Right cardiac atrium (tissue), 5 donors: Measurements from ENCODE around the gene PRPSAP1. TPM values are rescaled to one million over a fixed set of nuclear protein-coding genes. Genes with fewer than 3 reads are reported as not detected.

ENCODE experiments used
- ATAC-seq, 2 donors: fragments of 200-7000 bp; cut with Tn5 transposase; one replicate each; pipeline versions ENCODE4 v1.8.0 to v1.9.1; 2020; ENCODE audit warnings: moderate library complexity in 2 of 2, mild to moderate bottlenecking in 1 of 2
- DNase-seq, 3 donors: peaks; one replicate each; pipeline ENCODE4 v3.0.0-alpha.2; 2020
- H3K27ac ChIP-seq: one replicate; pipeline ENCODE4 v1.5.1; 2013; ENCODE audit warnings: mild to moderate bottlenecking, low read length, control low read depth, moderate library complexity
- H3K27me3 ChIP-seq: one replicate; pipeline ENCODE4 v1.6.1; 2013; ENCODE audit not compliant: control insufficient read depth, insufficient read depth
- H3K4me1 ChIP-seq: one replicate; pipeline ENCODE4 v1.6.1; 2013; ENCODE audit warnings: low read length; ENCODE audit not compliant: control insufficient read depth, insufficient read depth
- H3K4me3 ChIP-seq: one replicate; pipeline ENCODE4 v1.5.1; 2013; ENCODE audit warnings: low read length, control low read depth
- H3K9me3 ChIP-seq: one replicate; pipeline ENCODE4 v1.6.1; 2013; ENCODE audit warnings: low read length; ENCODE audit not compliant: control insufficient read depth
- WGBS: extraction: QIAGEN DNeasy Blood & Tissue Kit; methylation state at CpG from one replicate; pipeline ENCODE4 v1.1.7; 2013; 5-methylcytosine and 5-hydroxymethylcytosine counted together
- intact Hi-C, 4 donors: fragments of 100-400 bp; cut with DNase I; formaldehyde crosslinking; loops; one replicate each; pipeline versions ENCODE4 v1.11.0 to v1.14.0; 2022 to 2023
- polyA plus RNA-seq: library from polyadenylated mRNA; stranded (reverse); fragments of 200-250 nt; gene quantifications from one replicate; pipeline ENCODE4 v1.2.3, GENCODE V29; 2013
- total RNA-seq, 4 donors: library from RNA; stranded (reverse); fragmentation: NEBNext Ultra II Directional; extraction: Animal tissue kit (Norgen Biotek cat#: 25700); gene quantifications; one replicate each; pipeline ENCODE4 v1.2.1, GENCODE V29; 2021
- donor health status: healthy with polysubstance abuse.
- donor health status: DM: no; HTN: yes; CAD: no.
- donor health status: DM: no; HTN: no; CAD: no.
- donor health status: DM: no; HTN: yes; CAD: no; lungs with severe emphysema.
- donor health status: DM: yes; HTN: yes; CAD: no.

Gene PRPSAP1
- total and polyA plus RNA-seq, 5 donors, result 31.9 to 45.3 (median 37.4) TPM

DNA sequence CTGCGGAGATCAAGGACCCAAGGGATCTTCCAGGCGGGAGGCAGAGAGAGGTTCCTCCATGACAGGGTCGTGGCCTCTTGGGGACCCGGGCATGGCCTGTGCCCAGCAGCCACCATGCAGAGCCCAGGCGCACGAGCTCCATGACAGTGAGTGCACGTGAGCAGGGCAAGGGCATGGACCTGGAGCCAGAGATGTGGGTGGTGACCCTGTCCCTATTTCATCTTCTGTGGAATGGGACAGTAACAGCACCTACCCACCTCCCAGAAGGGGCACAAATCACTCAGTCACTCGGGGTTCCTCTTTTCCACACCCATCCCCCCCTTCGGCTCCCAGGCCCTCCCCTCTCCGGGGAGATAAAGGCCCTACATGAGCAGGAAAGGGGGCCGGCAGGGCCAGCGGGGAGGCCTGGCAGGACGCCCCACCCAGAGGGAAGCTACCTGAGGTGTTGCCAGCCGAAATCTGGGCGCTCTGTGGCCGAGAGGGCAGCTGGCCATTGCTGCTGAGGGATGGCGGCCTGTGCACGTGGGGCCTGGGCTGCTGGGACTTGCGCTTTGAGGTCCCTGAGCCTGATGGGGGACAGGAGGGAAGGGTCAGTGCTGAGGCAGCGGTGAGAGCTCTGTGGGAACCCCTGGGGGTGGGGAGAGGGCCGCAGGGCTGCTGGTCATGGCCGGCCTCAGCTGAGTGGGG lies 78.2 kb downstream of the PRPSAP1 start:
- DNase-seq, result peak in 2 of 3 donors; percentile 48 to 65
- Histone ChIP-seq H3K9me3 (no peaks in the 10 kb centered on the region), H3K27me3 (no peaks in the 10 kb centered on the region), H3K27ac (no peak overlapping the region), H3K4me3 (no peak overlapping the region), H3K4me1 (peaks cover 11% of the 10 kb centered on the region)
- no peak for ATAC-seq
- 85% methylated on average over 22 of the region's 22 CpGs for WGBS
- intact Hi-C loops, result loop anchor here in 2 of 4 donors (5.0 kb wide), 1 partner anchor 153 kb away; no protein-coding TSS in a partner anchor

DNA sequence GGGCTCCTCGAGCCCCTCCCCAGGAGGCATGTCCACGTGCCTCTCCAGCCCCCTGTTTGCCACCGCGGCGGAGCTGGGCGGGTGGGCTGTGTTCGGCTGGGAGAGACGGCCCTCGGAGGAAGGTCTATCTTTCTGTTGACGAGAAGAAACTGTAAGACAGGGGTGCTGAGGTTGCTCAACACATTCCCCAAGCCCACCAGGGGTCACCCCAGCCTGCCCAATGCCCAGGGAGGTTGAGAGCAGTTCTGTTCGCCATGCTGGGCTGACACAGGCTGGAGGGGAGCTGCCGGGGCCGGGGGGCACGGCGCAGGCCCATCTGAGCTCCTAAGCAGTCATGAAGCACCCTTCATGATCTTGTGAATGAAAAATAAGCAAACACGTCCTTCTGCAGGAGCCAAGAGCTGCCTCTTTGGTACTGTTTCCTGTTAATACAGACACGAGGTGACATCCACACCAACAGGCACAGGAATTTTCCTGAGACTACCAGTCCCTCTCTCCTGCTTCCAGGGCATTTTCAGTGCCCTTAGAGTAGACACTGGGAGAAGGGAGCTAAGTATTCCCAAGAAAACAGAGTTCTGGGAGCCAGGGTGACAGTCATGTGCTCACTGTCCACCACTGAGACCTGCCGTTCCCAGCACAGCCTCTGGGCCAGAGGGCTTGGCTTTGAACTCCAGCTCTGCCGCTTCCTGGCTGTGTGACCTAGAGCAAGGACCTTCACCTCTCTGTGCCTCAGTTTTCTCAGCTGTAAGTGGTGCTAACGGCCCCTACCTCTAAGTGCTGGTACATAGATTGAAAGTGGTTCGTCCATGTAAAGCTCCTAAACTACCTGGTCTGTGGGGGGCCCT lies 79.4 kb downstream of the PRPSAP1 start:
- ATAC-seq (no peak), DNase-seq (peak in 1 of 3 donors; percentile 26)
- no peak overlapping the region for H3K27ac ChIP-seq
- peaks cover 11% of the 10 kb centered on the region for H3K4me1 ChIP-seq
- H3K9me3 ChIP-seq, result no peaks in the 10 kb centered on the region
- intact Hi-C loops, result no loop called here
- H3K27me3 ChIP-seq, result no peaks in the 10 kb centered on the region
- H3K4me3 ChIP-seq, result no peak overlapping the region
- WGBS, result 66% methylated on average over 21 of the region's 21 CpGs

DNA sequence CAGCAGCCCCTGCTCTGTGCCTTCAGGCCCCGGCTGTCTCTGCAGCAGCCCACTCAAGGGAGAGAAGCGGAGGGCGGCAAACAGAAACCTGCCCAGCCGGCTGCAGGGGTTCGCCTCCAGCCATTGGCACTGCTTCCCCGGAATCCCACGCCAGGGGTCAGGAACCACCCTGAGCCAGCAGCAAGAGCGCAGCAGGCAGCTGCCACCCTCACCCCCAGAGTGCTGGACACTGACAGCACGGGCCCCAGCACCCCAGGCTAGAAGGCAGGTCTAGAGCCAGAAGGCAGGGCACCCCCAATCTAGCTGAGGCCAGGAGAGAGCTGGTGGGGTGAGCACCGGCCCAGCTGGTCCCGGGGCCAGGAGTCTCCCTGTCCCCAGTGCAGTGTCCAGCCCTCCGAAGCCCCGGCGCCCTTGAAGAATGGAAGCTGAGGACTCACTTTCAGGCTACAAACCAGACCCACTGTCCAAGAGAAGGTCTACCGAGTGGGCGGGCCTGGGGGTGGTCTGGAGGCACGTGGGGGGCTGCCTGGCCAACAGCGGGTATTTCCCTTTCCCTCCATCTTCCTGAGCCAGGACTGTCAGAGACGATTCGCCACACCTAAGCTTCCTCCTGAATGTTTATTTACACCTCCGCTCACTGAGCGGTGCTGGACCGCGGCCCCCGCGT lies 80.1 kb downstream of the PRPSAP1 start:
- peaks cover 11% of the 10 kb centered on the region for H3K4me1 ChIP-seq

DNA sequence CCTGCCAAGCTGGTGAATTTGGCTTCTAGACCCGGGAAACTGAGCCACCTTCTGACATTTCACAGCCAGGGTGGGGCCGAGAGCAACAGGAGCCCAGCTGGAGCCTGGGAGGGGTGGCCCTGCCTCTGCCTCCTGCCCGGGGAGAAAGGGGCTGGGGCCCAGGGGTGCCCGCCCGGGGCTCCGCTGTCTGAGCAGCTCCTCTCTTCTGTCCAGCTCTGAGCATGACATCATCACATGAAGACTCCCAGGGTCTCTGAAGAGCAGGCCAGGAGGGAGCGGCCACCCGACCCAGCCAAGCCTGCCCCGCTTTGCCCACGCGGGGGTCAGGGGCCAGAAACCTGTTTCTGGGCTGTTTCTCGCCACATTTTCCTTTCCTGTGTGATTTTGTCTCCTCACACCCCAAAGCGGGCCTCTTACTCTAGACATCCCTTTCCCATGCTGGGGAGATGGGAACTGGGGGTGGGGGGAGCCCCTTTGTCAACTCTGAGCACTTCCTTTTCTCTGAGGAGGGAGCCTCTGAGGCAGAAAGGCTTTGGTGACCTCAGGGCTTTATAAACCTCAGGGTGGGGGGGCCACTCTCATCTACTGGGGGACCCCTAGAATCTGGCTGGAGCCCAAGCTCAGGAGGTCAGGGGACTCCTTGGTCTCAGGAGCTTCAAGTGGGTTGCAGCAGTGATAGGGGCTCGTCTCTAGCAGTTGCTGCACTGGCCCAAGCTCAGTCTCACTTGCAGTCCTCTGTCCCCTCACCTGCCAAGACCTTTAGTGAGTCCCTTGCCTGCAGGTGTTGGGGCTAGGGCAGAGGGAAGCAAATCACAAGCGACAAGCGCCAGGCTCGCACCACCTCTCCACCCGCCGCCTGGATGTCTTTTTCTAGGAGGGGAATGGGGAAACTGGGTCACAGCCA lies 80.9 kb downstream of the PRPSAP1 start:
- H3K27me3 ChIP-seq, result no peaks in the 10 kb centered on the region
- no peak overlapping the region for H3K4me3 ChIP-seq
- no peak overlapping the region for H3K27ac ChIP-seq
- peak; percentile 6 for ATAC-seq
- intact Hi-C loops, result no loop called here
- H3K9me3 ChIP-seq, result no peaks in the 10 kb centered on the region
- H3K4me1 ChIP-seq, result peaks cover 15% of the 10 kb centered on the region
- WGBS, result 55% methylated on average over 19 of the region's 19 CpGs
- DNase-seq, result peak in 1 of 3 donors; percentile 77

More for the DNA sequence above, 80.1 kb downstream of the PRPSAP1 start:
- no peak overlapping the region for H3K27ac ChIP-seq
- ATAC-seq (no peak), DNase-seq (peak in 1 of 3 donors; percentile 50)
- 75% methylated on average over 26 of the region's 26 CpGs for WGBS
- no peaks in the 10 kb centered on the region for H3K9me3 ChIP-seq
- intact Hi-C loops, result no loop called here
- no peak overlapping the region for H3K4me3 ChIP-seq
- no peaks in the 10 kb centered on the region for H3K27me3 ChIP-seq

DNA sequence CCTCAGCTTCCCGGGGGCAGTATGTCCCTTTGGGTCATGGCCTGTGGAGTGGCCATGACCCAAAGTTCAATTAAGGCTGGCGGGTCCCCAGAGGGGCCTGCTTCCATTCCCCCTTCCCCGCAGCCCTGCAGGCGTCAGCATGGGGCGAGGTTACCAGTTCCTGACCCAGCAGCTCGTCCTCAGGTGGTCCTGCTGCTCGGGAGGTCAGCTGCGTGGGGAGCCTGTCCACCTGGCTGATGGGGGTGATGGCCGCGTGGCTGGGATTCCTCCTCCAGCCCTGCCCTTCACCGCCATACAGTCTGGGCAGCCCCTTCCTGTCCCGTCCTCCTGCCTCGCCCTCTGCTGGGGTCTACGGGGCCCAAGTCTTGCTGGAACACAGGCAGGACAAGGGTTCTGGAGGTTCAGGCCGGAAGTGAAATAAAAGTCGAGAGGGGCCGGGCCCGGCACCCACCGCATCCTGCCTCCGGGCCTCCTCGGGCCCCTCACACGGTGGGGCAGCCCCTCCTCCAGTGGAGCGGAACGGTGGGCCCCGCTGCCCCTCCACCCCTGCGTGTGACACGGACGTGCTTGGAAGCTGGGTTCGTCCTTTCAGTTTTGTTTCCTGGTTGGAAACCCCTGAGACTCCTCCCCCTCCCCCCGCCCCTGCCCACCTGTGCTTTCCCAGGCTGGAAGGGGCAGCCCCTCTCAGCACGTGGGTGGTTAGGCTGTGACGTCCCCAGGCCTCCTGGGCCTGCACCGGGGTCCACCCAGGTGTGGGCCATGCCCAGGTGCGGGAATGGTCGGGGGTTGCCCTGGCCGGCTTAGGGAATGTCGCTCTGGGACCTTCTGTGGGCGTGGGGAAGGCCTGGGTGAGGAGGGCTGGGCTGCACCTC lies 81.8 kb downstream of the PRPSAP1 start:
- ATAC-seq (peak; percentile 7 to 14), DNase-seq (peak in 2 of 3 donors; percentile 63 to 70)
- Histone ChIP-seq H3K27ac (no peak overlapping the region), H3K9me3 (no peaks in the 10 kb centered on the region), H3K4me3 (no peak overlapping the region), H3K4me1 (peaks cover 18% of the 10 kb centered on the region), H3K27me3 (no peaks in the 10 kb centered on the region)
- WGBS, result 18% methylated on average over 38 of the region's 38 CpGs
- intact Hi-C loops, result no loop called here

DNA sequence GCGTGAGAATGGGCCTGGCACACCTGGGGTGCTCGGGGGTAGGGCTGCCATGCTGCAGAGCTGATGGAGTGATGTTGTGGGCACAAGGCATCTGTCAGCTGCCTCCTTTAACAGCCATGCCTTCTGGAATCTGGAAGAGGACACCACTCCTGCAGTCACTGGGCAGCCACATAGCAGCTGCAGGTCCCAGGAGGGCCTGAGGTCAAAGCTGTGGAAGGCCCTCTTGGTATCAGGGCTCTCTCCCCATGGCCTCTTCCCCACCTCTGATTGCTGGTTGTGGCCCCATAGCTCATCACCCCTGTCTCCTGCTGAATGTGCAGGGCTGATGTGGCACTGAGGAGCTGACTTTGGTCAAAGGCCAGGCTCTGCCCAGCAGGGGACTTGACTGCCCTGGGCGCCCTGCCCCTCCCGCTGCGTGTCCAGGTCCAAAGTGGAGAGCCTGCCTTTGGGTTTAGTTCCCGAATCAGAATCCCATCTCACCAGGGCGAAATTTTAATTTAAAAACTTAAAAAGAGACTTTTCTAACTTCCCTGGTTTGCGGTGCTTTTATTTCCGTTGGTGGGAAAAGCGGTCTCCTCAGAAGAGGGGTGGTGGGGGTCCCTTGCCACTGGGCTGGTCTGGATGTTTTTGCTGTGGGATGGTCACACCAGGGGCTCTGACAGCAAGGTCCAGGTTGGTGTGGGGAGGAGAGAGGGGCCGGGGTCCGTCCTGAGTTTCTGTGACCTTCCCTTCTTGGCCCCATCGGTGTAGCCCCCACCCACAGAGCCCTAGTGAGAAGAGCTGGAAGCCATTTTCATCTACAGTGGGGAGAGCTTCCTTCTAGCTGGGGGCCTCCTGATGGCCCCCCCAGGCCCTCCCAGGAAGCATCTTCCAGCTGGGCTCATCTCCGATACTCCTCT lies 82.7 kb downstream of the PRPSAP1 start:
- intact Hi-C loops, result no loop called here
- no peaks in the 10 kb centered on the region for H3K27me3 ChIP-seq
- DNase-seq (peak in 1 of 3 donors; percentile 55), ATAC-seq (no peak)
- H3K4me3 ChIP-seq, result no peak overlapping the region
- H3K27ac ChIP-seq, result no peak overlapping the region
- peaks cover 20% of the 10 kb centered on the region for H3K4me1 ChIP-seq
- WGBS, result 80% methylated on average over 14 of the region's 14 CpGs
- H3K9me3 ChIP-seq, result no peaks in the 10 kb centered on the region

DNA sequence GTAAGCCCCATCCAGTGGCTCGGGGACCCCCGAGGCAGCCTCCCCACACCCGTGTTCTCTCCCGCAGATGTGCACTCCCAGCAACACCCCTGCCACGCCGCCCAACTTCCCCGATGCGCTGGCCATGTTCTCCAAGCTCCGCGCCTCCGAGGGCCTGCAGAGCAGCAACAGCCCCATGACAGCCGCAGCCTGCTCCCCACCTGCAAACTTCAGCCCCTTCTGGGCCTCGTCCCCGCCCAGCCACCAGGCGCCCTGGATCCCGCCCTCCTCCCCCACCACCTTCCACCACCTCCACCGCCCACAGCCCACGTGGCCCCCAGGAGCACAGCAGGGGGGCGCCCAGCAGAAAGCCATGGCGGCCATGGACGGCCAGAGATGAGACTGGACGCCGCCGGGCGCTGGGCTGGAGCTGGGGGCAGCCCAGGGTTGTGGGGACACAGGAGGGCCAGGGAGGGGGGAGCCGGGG lies 83.6 kb downstream of the PRPSAP1 start:
- ATAC-seq, result no peak
- Histone ChIP-seq H3K27me3 (no peaks in the 10 kb centered on the region), H3K4me3 (no peak overlapping the region), H3K4me1 (peaks cover 20% of the 10 kb centered on the region), H3K9me3 (no peaks in the 10 kb centered on the region), H3K27ac (no peak overlapping the region)
- intact Hi-C loops, result no loop called here
- WGBS, result 87% methylated on average over 26 of the region's 26 CpGs
- DNase-seq, result peak in 1 of 3 donors; percentile 47

DNA sequence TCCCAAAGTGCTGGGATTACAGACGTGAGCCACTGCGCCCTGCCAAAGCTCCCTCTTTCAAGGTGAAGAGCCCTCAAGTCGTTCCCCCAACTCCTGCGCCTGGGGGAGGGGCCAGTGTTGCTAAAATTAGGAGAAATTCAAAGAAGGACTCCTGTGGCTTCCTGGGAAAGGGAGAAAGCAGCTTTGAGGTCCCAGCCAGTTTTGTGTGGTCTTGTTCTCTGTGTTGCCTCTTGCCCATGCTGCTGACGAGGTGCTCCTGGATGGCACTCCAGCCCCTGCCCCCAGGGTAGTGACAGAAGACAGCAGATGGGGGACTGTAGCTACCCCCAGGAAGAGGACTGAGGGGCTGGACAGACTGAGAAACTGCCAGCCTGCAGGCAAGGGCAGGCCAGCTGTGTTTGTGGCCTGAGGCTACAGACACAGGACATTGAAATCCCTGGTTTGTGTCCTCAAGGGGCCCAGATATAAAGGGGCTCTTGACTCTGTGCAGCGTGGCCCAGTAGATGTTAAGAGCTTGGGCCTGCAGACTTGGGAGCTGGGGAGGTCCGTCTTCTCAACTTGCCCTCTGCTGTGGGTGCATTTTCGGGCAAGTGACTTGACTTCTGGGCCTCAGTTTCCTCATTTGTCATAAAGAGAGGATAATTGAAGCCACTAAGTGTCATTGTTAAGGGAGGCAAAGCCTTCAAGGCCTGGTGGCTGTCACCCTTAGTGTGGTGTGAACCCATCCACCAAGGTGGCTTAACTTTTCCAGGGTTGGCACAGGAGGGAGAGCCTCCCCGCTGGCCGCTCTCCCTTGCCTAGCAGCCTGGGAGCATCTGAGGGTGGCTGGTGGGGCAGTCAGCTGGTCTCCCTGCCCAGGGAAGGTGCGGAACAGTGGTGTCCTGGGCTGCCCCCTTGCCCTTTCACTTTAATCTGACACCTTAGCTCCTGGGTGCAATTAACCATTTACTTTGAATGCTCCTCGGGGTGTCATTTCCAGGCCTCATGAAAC lies 84.4 kb downstream of the PRPSAP1 start:
- no peaks in the 10 kb centered on the region for H3K9me3 ChIP-seq
- 66% methylated on average over 12 of the region's 12 CpGs for WGBS
- no peaks in the 10 kb centered on the region for H3K27me3 ChIP-seq
- peaks cover 20% of the 10 kb centered on the region for H3K4me1 ChIP-seq
- ATAC-seq (no peak), DNase-seq (peak in 2 of 3 donors; percentile 17 to 55)
- H3K4me3 ChIP-seq, result no peak overlapping the region
- intact Hi-C loops, result no loop called here
- H3K27ac ChIP-seq, result peak overlapping the region; percentile 48
